Activated naive CD4-positive, alpha-beta T cell treated with anti-CD3 and anti-CD28 coated beads, Interleukin-2, amount 50 U/mL, for 16 hours (primary cell): ENCODE data around the gene TSSK3.
A peak's percentile ranks its signal among the peaks of the same experiment; 100 is the strongest.

Source experiments
- DNase-seq: peaks from one replicate; pipeline ENCODE4 v3.0.0-alpha.2; 2020

Gene TSSK3

GRCh38 chr1:32362474-32363313 lies at the start of gene TSSK3, which contains the start of gene FAM229A:
Gene TSSK3 (plus strand): TSS chr1:32362539. CDS start chr1:32362702, 163 bp downstream.
Gene FAM229A (minus strand): TSS chr1:32362485. CDS start chr1:32362091, 394 bp downstream.
- DNase-seq, result no peak

GRCh38 chr1:32316903-32317277 lies 45.4 kb upstream of the TSSK3 start:
- no peak for DNase-seq

DNA sequence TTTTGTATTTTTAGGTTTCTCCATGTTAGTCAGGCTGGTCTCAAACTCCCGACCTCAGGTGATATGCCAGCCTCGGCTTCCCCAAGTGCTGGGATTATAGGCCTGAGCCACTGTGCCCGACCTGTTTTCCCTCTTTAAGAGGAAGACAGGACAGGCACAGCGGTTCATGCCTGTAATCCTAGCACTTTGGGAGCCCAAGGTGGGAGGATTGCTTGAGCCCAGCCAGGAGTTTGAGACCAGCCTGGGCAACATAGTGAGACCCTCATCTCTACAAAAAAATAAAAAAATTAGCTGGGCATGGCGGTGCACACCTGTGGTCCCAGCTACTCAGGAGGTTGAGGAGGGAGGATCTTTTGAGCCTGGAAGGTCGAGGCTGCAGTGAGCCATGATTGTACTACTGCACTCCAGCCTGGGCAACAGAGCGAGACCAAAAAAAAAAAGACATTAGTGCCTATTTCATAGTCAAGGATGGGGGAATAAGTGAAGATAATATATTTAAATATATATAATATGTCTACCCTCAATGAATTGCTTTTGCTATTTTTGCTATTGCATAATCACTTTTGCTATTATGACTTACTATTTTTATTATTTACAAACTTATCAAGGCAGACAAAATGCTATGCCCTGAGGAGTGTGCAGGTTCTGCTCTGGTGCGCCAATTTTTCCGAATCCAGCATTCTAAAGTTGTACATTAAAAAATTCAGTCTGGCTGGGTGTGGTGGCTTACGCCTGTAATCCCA lies 44.0 kb upstream of the TSSK3 start:
- DNase-seq, result no peak

DNA sequence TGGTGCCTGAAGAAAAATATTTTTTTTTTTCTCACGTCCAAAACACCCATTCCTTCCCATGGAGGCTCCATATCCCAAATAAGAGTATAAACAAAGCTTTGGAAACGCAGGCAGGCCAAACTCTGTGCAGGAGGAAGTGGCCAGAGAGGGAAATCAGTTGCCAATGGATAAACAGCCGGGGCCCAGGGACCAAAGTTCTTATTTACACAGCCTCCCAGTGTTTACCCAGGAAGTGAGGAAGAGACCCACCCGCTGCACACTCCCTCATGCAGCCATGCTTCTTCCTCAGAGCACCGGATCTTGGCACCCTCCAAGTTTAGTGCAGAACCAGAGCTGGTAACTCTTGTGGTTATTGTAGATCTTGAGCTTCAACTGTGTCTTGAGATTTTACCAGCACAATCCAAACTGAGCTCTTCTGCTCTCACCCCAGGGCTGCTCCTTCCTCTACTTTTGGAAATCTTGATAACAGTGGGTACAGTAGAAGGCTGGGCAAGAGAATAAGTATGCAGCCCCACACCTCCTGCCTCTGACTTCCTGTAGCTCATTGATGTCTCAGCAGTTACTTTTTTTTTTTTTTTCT lies 40.5 kb upstream of the TSSK3 start:
- no peak for DNase-seq

- DNase-seq, result no peak
Measured at GRCh38 chr1:32327204-32327603, 35.1 kb upstream of the TSSK3 start.

DNA sequence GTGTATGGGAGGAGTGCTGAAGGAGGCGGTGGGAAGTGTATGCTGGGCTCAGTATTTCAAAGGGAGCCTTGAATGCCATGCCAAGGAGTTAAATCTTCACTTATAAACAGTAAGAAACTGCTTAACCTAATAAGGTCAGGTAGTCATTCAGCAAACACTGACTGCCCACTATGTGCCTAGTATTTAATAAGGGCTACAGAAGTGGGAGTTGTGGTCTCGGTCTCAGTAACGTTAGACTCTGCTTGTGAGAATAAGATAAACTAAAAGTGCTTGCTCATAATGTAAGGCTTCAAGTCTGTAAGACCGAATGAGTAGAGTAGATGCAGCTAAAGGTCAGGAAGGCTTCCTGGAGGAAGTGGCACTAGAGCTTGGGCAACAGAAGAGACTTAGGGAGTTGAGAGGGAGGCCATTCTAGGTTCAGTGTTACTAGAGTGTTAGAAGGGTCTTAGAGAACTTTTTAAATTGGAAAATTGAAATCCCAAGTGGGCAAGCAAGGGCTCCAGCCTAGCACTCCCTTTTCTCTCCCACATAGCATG lies 32.3 kb upstream of the TSSK3 start:
- DNase-seq, result no peak

DNA sequence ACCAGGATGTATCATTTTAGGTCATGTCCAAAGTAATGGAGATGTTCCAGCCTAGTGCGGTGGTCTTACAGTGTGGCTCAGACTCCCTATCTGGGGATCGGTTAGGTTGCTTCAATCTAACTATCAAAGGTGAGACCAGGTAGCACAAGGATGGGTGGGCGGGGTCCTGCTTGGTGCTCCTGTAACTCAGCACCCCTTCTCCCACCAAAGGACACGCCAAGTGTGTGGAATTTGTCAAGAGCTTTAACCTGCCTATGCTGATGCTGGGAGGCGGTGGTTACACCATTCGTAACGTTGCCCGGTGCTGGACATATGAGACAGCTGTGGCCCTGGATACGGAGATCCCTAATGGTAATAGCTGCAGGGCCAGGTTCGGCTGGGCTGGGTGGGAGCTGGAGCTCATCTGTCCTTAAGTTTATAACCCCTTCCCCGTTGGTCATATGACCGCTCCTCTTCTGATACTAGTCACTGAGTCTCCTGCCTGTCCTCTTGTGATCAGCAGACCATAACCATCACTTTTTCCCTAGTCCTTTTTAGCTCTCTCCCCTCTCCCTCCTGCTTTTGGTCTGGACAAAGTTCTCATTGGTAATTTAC lies 31.7 kb upstream of the TSSK3 start:
- DNase-seq, result no peak

DNA sequence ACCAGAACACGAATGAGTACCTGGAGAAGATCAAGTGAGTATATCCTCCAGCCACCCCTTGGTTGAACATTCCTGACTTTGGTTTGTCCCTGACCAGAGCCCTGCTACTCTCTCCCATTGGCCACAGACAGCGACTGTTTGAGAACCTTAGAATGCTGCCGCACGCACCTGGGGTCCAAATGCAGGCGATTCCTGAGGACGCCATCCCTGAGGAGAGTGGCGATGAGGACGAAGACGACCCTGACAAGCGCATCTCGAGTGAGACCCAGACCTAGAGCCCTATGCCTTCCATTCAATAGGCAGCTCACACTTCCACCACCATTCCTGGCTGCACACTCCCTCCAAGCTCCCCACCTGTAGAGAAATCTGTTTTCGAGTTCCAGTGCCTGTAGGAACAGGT lies 30.8 kb upstream of the TSSK3 start:
- DNase-seq, result no peak

GRCh38 chr1:32332290-32333079 lies 29.9 kb upstream of the TSSK3 start:
- DNase-seq, result no peak

GRCh38 chr1:32333251-32333963 lies 28.9 kb upstream of the TSSK3 start:
- DNase-seq, result no peak

DNA sequence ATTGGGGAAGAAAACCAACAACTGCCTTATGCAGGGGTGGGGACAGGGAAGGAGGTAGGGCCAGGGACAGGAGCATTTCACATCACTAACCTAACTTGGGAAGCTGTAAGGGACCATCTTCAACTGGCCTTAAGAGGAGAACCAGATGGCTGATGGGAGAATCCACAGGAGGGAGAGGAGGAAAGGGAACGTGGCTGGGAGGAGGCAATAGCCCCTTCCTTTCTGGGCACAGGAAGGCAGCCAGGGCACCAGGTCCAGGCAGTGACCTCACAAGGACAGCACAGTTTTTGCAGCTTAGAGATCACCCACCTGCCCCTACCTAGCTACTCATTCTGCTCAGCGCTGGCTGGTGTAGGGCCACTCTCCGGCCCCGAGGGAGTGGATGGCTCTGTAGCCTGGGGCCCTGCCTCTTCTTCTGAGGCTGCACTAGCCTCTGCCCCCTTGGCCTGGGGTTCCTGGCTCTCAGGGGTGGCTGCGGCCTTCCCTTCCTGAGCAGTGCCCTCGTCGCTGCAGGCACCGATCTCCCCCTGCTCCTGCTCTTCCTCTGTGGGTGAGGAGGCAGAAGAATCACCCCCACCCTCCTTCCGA lies 28.0 kb upstream of the TSSK3 start:
- no peak for DNase-seq

GRCh38 chr1:32334864-32335534 lies 27.3 kb upstream of the TSSK3 start:
- DNase-seq, result peak; percentile 70

- DNase-seq, result no peak
Measured at GRCh38 chr1:32335535-32335789, 26.9 kb upstream of the TSSK3 start.

GRCh38 chr1:32335790-32336590 lies 26.3 kb upstream of the TSSK3 start, which contains the start of gene MARCKSL1:
Gene MARCKSL1 (minus strand): TSS chr1:32336233. CDS start chr1:32336033, 200 bp downstream.
- DNase-seq, result peak; percentile 87

DNA sequence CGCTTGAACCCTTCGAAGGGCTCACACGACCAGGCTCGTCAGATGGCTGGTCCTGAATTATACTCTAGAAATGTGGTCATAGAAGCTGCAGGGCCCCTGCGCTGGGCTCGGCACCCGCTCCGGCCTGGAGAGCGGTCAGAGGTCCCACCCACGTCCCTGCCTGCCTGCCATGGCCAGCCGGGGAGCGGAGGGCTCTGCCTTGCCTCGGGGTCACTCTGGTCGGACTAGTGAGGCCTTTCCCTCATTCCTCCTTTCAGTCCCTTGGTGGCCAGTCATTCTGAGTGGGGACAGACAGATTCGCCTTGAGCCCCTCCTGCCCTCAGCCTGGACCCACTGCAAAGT lies 25.8 kb upstream of the TSSK3 start:
- no peak for DNase-seq

GRCh38 chr1:32336963-32337675 lies 25.2 kb upstream of the TSSK3 start:
- DNase-seq, result peak; percentile 39

DNA sequence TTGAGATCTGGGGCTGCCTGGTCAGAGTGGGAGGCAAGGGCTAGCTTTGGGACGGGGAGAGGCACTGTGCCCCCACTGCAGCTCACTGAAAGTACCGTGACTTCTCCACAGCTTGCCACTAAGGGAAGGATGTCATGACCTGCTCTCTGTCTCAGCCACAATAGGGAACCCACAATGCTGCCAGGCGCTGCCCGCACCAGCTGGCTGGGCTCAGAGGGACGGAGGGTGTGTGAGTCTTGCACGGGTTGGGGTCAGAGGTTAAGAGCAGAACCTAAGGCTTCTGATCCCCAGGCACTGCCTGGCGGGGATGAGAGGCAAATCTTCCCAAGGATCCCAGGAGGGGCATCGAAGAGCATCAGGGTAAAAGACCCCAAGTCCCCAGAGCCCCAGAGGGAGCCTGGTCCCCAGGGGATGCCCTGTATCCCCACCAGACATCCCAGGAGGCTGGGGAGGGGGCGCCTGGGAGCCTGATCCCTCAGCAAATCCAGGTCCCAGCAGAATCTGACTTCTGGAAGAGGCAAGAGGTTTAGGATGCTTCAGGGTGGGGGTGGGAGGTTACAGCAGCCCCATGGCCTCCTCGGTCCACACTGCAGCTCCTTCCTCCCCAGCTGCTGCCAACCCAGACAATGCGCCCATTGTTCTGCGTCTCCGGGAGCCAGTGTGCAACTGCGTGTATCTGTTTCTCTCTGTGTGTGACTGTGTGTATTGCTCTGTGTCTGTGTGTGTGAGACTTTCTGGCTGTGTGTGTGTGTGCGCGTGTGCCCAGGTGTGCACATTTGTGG lies 24.3 kb upstream of the TSSK3 start:
- no peak for DNase-seq

- no peak for DNase-seq
Measured at GRCh38 chr1:32338637-32339145, 23.6 kb upstream of the TSSK3 start.
